HepG2 (cell line): ENCODE data around the gene EXO1.

Source experiments
- HMG20B ChIP-seq: conservative IDR thresholded peaks from 2 replicates; pipeline ENCODE4 v1.6.1; 2016; ENCODE audit warnings: missing genetic modification reagents, missing compliant biosample characterization
- NCOA2 ChIP-seq: sonication (generic); formaldehyde crosslinking; IDR thresholded peaks from 2 replicates; pipeline ENCODE4 v1.8.0; 2022; ENCODE audit warnings: inconsistent platforms
- NKX3-1 ChIP-seq: sonication (generic); formaldehyde crosslinking; IDR thresholded peaks from 2 replicates; pipeline ENCODE4 v1.5.0; 2020; ENCODE audit warnings: missing genetic modification reagents
- NR2F6 ChIP-seq, 2 experiments: IDR thresholded peaks; 2 replicates each; pipeline ENCODE4 v1.6.1; 2016; ENCODE audit warnings: antibody characterized with exemption in 1 of 2, mild to moderate bottlenecking in 1 of 2
- TF ChIP-seq, protein P1 (sequence below): sonication (generic); formaldehyde crosslinking; IDR thresholded peaks from 2 replicates; pipeline ENCODE4 v1.5.0; 2020; ENCODE audit warnings: mild to moderate bottlenecking, missing genetic modification reagents, moderate library complexity
- TF ChIP-seq, protein P2 (sequence below): sonication (generic); formaldehyde crosslinking; IDR thresholded peaks from 2 replicates; pipeline ENCODE4 v1.4.0; 2020; ENCODE audit warnings: missing genetic modification reagents, mild to moderate bottlenecking, borderline replicate concordance
- TF ChIP-seq, protein P3 (sequence below): sonication (generic); formaldehyde crosslinking; IDR thresholded peaks from 2 replicates; pipeline ENCODE4 v1.4.0; 2020; ENCODE audit warnings: mild to moderate bottlenecking, missing genetic modification reagents

DNA sequence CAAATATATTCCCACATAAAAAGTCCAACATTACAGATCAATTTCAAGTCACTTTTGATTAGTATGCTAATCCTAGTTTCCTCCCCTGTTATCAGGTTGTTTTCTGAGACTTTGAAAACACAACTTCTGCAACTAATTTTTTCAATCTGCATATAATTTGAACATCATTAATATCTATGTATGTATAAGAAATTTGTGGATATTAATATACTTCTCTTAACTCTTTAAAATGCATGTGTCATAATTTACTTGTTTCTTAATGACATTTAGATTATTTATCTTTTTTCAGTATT, 48.6 kb downstream of the EXO1 start:
- TF ChIP-seq NR2F6 (IDR thresholded peaks at IDR 0.05): no peak
- TF ChIP-seq NR2F6 (CRISPR knock-in tag; IDR thresholded peaks at IDR 0.05): no peak
- TF ChIP-seq NKX3-1: no peak
- TF ChIP-seq, protein P1, sequence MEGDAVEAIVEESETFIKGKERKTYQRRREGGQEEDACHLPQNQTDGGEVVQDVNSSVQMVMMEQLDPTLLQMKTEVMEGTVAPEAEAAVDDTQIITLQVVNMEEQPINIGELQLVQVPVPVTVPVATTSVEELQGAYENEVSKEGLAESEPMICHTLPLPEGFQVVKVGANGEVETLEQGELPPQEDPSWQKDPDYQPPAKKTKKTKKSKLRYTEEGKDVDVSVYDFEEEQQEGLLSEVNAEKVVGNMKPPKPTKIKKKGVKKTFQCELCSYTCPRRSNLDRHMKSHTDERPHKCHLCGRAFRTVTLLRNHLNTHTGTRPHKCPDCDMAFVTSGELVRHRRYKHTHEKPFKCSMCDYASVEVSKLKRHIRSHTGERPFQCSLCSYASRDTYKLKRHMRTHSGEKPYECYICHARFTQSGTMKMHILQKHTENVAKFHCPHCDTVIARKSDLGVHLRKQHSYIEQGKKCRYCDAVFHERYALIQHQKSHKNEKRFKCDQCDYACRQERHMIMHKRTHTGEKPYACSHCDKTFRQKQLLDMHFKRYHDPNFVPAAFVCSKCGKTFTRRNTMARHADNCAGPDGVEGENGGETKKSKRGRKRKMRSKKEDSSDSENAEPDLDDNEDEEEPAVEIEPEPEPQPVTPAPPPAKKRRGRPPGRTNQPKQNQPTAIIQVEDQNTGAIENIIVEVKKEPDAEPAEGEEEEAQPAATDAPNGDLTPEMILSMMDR (CRISPR knock-in tag): no peak
- TF ChIP-seq, protein P2, sequence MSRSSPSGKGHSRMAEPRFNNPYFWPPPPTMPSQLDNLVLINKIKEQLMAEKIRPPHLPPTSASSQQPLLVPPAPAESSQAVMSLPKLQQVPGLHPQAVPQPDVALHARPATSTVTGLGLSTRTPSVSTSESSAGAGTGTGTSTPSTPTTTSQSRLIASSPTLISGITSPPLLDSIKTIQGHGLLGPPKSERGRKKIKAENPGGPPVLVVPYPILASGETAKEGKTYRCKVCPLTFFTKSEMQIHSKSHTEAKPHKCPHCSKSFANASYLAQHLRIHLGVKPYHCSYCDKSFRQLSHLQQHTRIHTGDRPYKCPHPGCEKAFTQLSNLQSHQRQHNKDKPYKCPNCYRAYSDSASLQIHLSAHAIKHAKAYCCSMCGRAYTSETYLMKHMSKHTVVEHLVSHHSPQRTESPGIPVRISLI (CRISPR knock-in tag): no peak
- no peak for TF ChIP-seq NCOA2
- TF ChIP-seq, protein P3, sequence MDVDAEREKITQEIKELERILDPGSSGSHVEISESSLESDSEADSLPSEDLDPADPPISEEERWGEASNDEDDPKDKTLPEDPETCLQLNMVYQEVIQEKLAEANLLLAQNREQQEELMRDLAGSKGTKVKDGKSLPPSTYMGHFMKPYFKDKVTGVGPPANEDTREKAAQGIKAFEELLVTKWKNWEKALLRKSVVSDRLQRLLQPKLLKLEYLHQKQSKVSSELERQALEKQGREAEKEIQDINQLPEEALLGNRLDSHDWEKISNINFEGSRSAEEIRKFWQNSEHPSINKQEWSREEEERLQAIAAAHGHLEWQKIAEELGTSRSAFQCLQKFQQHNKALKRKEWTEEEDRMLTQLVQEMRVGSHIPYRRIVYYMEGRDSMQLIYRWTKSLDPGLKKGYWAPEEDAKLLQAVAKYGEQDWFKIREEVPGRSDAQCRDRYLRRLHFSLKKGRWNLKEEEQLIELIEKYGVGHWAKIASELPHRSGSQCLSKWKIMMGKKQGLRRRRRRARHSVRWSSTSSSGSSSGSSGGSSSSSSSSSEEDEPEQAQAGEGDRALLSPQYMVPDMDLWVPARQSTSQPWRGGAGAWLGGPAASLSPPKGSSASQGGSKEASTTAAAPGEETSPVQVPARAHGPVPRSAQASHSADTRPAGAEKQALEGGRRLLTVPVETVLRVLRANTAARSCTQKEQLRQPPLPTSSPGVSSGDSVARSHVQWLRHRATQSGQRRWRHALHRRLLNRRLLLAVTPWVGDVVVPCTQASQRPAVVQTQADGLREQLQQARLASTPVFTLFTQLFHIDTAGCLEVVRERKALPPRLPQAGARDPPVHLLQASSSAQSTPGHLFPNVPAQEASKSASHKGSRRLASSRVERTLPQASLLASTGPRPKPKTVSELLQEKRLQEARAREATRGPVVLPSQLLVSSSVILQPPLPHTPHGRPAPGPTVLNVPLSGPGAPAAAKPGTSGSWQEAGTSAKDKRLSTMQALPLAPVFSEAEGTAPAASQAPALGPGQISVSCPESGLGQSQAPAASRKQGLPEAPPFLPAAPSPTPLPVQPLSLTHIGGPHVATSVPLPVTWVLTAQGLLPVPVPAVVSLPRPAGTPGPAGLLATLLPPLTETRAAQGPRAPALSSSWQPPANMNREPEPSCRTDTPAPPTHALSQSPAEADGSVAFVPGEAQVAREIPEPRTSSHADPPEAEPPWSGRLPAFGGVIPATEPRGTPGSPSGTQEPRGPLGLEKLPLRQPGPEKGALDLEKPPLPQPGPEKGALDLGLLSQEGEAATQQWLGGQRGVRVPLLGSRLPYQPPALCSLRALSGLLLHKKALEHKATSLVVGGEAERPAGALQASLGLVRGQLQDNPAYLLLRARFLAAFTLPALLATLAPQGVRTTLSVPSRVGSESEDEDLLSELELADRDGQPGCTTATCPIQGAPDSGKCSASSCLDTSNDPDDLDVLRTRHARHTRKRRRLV (CRISPR knock-in tag): no peak
- TF ChIP-seq HMG20B: no peak
